LNCAP (cell line): Measurements from ENCODE around the gene F11R.

ENCODE experiments used
- CTCF ChIP-seq: fragments of 450-650 bp; IDR thresholded peaks from 2 replicates; pipeline ENCODE4 v1.5.1; 2017; ENCODE audit warnings: mild to moderate bottlenecking

F11R gene

GRCh38 chr1:161020509-161021164 lies at the start of gene F11R:
TSS of gene F11R (minus strand) at chr1:161021152. CDS start at chr1:161021073, 79 bp downstream.
- TF ChIP-seq CTCF: no peak

- no peak for TF ChIP-seq CTCF
These were observed 48.8 kb upstream of the F11R start, which contains the start of gene ARHGAP30 for GRCh38 chr1:161069731-161070270. TSS of gene ARHGAP30 (minus strand) at chr1:161069891. CDS start at chr1:161069624, 267 bp downstream.

- TF ChIP-seq CTCF: no peak
These were observed 48.3 kb upstream of the F11R start for GRCh38 chr1:161069241-161069640.

- TF ChIP-seq CTCF: no peak
These were observed 47.6 kb upstream of the F11R start for GRCh38 chr1:161068306-161069234.

- TF ChIP-seq CTCF: no peak
These were observed 45.7 kb upstream of the F11R start for GRCh38 chr1:161066694-161067093.

GRCh38 chr1:161061419-161061818 lies 40.5 kb upstream of the F11R start:
- TF ChIP-seq CTCF: no peak

GRCh38 chr1:161059293-161059692 lies 38.3 kb upstream of the F11R start:
- TF ChIP-seq CTCF: no peak
